ENCODE data around the gene IFT80.
"Not testable (repeated sequence)": the region's sequence is repeated elsewhere in the genome, so short reads cannot be mapped to it uniquely, and the experiment has no call there.

Gene IFT80

DNA sequence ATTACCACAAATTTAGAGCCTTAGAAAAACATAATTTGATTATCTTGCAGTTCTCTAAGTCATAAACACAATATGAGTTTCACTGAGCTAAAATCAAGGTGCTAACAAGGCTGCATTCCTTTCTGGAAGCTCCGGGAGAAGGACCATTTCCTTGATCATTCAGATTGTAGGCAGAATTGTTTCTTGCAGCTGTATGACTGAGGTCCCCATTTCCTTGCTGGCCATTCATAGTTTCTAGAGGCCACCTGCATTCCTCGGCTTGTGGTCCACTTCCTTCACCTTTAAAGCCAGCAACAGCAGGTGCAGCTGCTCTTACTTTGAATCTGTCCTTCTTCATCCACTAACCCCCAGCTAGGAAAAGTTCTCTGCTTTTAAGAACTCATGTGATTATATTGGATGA lies 58.7 kb downstream of the IFT80 start:
- H3K27me3 Mint-ChIP-seq = no peaks in the 10 kb centered on the region
- no peak overlapping the region for H3K27ac Mint-ChIP-seq
- H3K9me3 Mint-ChIP-seq = no peaks in the 10 kb centered on the region
- H3K36me3 Mint-ChIP-seq = peaks cover 20% of the 10 kb centered on the region
- no peaks in the 10 kb centered on the region for H3K4me1 Mint-ChIP-seq
- H3K4me3 Mint-ChIP-seq = no peak overlapping the region

DNA sequence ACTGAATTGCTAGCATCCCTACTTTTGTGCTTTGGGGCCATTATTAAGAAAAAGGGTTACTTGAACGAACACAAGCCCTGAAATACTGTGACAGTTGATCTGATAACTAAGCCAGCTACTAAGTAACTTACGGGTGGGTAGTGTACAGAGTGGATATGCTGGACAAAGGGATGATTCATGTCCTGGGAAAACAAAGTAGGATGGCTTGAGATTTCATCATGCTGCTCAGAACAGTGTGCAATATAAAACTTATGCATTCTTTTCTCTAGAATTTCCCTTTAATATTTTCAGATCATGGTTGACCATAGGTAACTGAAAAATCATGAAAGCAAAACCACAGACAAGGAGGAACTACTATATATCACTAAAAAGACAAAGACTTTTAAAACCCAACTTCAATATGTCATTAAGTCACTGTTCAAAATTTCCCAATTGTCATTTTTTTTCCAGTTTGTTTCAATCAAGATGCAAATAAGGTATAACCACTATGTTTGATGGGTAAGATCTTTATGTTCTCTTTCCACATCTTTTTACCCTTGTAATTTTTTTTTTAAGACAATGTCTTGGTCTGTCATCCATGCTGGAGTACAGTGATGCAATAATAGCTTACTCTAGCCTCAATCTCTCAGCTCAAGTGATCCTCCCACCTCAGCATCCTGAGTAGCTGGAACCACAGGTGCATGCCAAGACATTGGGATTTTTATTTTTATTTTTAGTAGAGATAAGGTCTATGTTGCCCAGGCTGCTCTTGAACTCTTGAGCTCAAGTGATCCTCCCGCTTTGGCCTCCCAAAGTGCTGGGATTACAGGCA lies 67.7 kb downstream of the IFT80 start:
- H3K27me3 Mint-ChIP-seq = no peaks in the 10 kb centered on the region
- H3K36me3 Mint-ChIP-seq = peaks cover 12% of the 10 kb centered on the region
- H3K4me1 Mint-ChIP-seq = no peaks in the 10 kb centered on the region
- H3K9me3 Mint-ChIP-seq = peaks cover 9% of the 10 kb centered on the region
- H3K27ac Mint-ChIP-seq = no peak overlapping the region
- no peak overlapping the region for H3K4me3 Mint-ChIP-seq

GRCh38 chr3:160330690-160331089 lies 68.3 kb downstream of the IFT80 start:
- Mint-ChIP-seq H3K4me3 (no peak overlapping the region), H3K36me3 (peaks cover 12% of the 10 kb centered on the region), H3K9me3 (peaks cover 9% of the 10 kb centered on the region), H3K27me3 (no peaks in the 10 kb centered on the region), H3K27ac (no peak overlapping the region), H3K4me1 (no peaks in the 10 kb centered on the region)

GRCh38 chr3:160330109-160330508 lies 68.9 kb downstream of the IFT80 start:
- Mint-ChIP-seq H3K9me3 (peaks cover 9% of the 10 kb centered on the region), H3K27me3 (no peaks in the 10 kb centered on the region), H3K27ac (no peak overlapping the region), H3K36me3 (peaks cover 12% of the 10 kb centered on the region), H3K4me3 (no peak overlapping the region), H3K4me1 (no peaks in the 10 kb centered on the region)

- H3K27ac Mint-ChIP-seq, H3K4me3 Mint-ChIP-seq, H3K4me1 Mint-ChIP-seq, H3K27me3 Mint-ChIP-seq, H3K9me3 Mint-ChIP-seq: not testable (repeated sequence)
- H3K36me3 Mint-ChIP-seq = peaks cover 16% of the 10 kb centered on the region
Observed at GRCh38 chr3:160326286-160326685, 72.7 kb downstream of the IFT80 start.

- peaks cover 16% of the 10 kb centered on the region for H3K36me3 Mint-ChIP-seq
- H3K27me3 Mint-ChIP-seq, H3K27ac Mint-ChIP-seq, H3K4me1 Mint-ChIP-seq, H3K9me3 Mint-ChIP-seq, H3K4me3 Mint-ChIP-seq: not testable (repeated sequence)
Observed at GRCh38 chr3:160321821-160322220, 77.2 kb downstream of the IFT80 start.

DNA sequence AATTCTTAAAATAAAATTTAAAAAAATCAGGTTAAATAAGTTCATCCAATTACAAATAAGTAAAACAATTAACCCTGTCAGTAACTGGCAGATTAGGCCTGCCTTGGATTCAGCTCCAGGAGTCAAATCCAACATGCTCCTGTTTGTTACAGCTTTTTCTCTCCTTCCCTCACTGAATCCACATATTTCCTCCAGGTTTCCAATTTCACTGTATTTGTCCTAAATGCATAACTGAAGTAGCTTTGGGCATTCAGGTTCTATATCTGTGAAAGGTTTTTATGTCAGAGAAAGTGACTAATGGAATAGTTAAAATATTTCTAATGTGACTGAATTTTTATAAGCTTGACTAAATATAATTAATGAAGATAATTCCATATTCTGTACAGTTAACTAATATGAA lies 79.7 kb downstream of the IFT80 start:
- Mint-ChIP-seq H3K27ac (no peak overlapping the region), H3K36me3 (peaks cover 18% of the 10 kb centered on the region), H3K9me3 (no peaks in the 10 kb centered on the region), H3K4me1 (no peaks in the 10 kb centered on the region), H3K4me3 (no peak overlapping the region), H3K27me3 (no peaks in the 10 kb centered on the region)

DNA sequence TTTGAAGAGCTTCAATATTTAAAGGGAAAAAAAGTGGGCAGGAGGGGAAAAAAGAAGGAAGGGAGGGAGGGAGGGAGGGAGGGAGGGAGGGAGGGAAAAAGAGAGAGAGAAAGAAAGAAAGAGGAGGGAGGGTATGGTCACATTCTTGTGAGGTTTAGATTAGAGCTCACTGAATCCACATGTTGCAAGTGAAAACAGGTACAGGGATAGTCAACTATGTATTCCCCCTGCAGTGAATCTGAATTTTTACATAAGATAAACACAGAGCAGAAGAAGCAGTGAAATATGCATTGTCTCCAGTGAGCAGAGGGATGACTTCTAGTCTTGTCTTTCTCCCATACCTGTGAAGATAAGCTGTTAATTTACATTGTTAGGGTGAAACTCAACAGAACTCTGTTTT lies 84.0 kb downstream of the IFT80 start:
- H3K27me3 Mint-ChIP-seq = no peaks in the 10 kb centered on the region
- peaks cover 22% of the 10 kb centered on the region for H3K36me3 Mint-ChIP-seq
- H3K4me1 Mint-ChIP-seq = no peaks in the 10 kb centered on the region
- no peak overlapping the region for H3K4me3 Mint-ChIP-seq
- H3K27ac Mint-ChIP-seq = no peak overlapping the region
- no peaks in the 10 kb centered on the region for H3K9me3 Mint-ChIP-seq

DNA sequence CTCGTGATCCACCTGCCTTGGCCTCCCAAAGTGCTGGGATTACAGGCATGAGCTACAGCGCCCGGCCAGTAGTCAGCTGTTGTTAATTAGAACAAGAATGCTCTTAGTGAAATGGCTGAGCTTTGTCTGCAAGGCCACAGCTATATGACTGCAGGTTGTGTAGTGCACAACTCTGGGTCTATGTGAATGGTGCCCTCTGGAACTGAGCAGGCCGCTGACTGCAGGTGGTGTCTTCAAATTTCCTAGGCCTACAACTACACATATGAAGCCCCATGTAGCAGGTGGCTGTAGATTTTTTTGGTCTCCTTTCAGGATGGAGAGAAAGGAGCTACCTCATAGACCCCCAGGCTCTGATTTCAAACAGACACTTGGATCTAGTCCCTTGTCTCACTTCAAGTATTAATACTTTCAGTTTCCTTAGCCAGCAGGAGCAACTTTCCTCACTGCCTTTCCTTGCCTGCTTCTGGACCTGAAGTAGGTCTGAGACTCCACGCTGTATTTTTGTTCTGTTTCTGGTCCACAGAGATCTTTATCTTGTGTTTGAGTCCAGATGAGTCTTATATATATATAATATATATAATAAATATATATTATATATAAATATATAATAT lies 86.9 kb downstream of the IFT80 start:
- H3K9me3 Mint-ChIP-seq = no peaks in the 10 kb centered on the region
- H3K27me3 Mint-ChIP-seq = no peaks in the 10 kb centered on the region
- no peak overlapping the region for H3K27ac Mint-ChIP-seq
- H3K4me1 Mint-ChIP-seq = no peaks in the 10 kb centered on the region
- peaks cover 24% of the 10 kb centered on the region for H3K36me3 Mint-ChIP-seq
- H3K4me3 Mint-ChIP-seq = no peak overlapping the region

DNA sequence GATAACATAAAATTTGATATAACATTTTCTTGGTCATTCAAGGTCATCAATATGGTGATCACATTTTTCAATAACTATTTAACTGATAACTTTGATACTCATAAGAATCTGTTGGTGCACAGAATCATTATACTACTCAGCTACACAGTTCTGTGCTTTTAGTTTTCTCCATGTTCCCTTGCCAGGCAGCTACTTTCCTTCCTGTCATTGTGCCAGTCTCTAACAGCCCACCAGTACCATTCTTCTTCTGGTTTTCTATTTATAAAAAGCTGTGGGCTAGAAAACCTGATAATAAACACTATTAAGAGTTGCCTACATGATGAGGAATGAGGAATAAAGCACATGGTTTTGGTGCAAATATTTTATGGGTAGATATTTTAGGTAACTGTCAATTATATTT lies 96.2 kb downstream of the IFT80 start:
- Mint-ChIP-seq H3K4me1 (no peaks in the 10 kb centered on the region), H3K27ac (no peak overlapping the region), H3K27me3 (no peaks in the 10 kb centered on the region), H3K36me3 (peaks cover 15% of the 10 kb centered on the region), H3K4me3 (no peak overlapping the region), H3K9me3 (no peaks in the 10 kb centered on the region)

DNA sequence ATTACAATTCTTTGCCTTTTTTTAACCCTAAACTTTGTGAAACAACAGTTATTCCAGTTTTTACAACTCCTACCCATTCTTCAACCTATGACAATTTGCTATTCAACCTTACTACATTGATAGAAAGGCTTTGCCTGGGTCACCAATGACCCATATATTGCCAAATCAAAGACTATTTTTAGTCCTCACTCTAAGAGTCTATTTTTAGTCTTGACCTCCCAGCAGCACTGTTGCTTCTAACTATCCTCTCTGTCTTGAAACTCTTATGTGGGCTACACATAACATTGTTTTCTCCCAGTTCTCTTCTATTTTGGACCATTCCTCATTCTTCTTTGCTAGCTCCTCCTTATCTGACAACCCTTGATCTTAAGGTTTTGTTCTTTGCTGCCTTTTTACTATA lies 102.4 kb downstream of the IFT80 start:
- no peaks in the 10 kb centered on the region for H3K4me1 Mint-ChIP-seq
- H3K27me3 Mint-ChIP-seq = no peaks in the 10 kb centered on the region
- no peak overlapping the region for H3K27ac Mint-ChIP-seq
- H3K9me3 Mint-ChIP-seq = no peaks in the 10 kb centered on the region
- no peak overlapping the region for H3K4me3 Mint-ChIP-seq
- H3K36me3 Mint-ChIP-seq = peaks cover 10% of the 10 kb centered on the region

DNA sequence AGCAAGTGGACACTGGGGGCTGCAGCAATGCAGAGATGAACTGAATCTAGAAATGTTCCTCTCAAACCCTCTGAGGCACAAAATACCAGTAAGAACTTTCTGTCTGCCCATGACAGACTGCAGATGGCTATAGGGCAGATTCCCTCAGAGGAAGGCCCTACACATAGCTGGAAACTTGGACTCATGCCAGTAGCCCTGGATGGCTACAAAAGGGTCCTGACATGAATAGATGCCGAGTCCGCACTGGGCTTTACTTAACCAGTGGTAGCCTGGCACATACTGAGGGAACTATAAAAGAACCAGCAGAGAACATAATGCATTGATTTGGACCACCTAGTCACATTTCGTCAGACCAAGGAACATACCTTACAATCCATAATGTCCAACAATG lies 107.1 kb downstream of the IFT80 start:
- Mint-ChIP-seq H3K4me1 (no peaks in the 10 kb centered on the region), H3K36me3 (peaks cover 10% of the 10 kb centered on the region), H3K4me3 (no peak overlapping the region), H3K27ac (no peak overlapping the region), H3K9me3 (no peaks in the 10 kb centered on the region), H3K27me3 (no peaks in the 10 kb centered on the region)

DNA sequence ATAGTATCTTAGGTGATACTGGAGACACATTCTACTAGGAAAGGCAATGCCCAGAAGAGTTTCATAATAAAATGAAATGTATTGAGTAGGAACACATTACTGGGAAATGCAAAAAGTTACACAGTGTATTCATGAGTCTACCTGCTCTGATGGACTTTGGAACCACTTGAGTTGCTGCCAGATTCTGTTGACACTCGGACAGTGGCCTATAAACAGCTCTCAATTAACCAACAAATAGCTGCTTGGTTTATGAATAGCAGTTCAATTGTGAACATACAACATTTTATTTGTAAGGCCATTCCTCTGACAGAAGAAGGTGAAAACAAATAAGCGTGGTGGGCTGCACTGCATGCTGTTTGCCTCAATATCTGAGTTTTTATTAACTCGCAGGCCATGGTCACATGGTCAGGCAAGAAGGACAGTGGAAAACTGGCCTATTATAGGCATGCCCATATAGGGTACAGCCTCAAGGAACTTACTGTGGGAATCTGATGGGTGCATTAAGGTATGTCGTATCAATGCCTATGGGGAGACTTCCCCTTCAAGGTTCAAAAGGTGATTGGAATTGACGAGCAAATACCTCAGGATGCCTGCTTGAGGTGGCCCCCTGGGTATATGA lies 107.6 kb downstream of the IFT80 start:
- Mint-ChIP-seq H3K4me3 (no peak overlapping the region), H3K27ac (no peak overlapping the region), H3K4me1 (no peaks in the 10 kb centered on the region), H3K9me3 (no peaks in the 10 kb centered on the region), H3K36me3 (peaks cover 11% of the 10 kb centered on the region), H3K27me3 (no peaks in the 10 kb centered on the region)

DNA sequence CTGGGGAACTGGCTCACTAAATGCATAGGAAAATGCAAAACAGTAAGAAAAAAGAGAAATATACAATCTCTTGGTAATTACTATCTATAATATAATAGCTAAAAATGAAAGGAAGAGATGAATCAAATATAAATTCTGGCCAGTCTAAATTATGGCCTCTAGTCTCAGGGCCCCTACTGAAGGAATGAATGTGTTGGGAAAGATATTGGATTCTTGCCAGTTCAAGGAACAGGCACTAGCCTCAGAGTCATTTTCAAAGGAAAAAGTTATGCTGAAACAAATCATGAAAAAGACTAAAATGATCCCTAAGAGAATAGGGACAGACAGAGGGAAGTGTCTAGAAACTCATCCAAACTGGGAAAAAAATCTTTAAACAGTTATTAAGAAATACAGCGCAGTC lies 111.4 kb downstream of the IFT80 start:
- Mint-ChIP-seq H3K27ac (no peak overlapping the region), H3K36me3 (peaks cover 16% of the 10 kb centered on the region), H3K4me1 (no peaks in the 10 kb centered on the region), H3K27me3 (no peaks in the 10 kb centered on the region), H3K9me3 (no peaks in the 10 kb centered on the region), H3K4me3 (no peak overlapping the region)

GRCh38 chr3:160286231-160286630 lies 112.8 kb downstream of the IFT80 start:
- H3K4me1 Mint-ChIP-seq = no peaks in the 10 kb centered on the region
- no peaks in the 10 kb centered on the region for H3K9me3 Mint-ChIP-seq
- H3K27ac Mint-ChIP-seq = no peak overlapping the region
- H3K4me3 Mint-ChIP-seq = no peak overlapping the region
- H3K36me3 Mint-ChIP-seq = peaks cover 16% of the 10 kb centered on the region
- no peaks in the 10 kb centered on the region for H3K27me3 Mint-ChIP-seq

DNA sequence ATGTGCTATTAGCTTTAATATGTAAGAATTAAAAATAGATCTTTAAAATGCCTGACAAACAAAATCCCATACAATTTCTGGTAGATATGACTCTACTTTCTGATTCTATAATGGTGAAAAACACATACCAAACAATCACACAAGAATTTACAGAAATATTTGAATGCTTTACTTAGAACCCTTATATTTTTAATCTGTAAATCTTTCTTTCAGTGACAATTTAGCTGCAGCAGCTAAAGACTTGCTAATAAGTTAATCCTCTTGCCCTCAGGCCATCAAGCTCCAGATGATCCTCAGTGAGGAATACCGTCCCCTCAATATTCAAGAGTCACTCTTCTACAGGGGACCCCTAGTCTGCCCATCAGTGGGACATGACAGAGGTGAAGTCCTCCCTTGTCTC lies 118.2 kb downstream of the IFT80 start:
- Mint-ChIP-seq H3K4me1 (no peaks in the 10 kb centered on the region), H3K9me3 (no peaks in the 10 kb centered on the region), H3K27me3 (no peaks in the 10 kb centered on the region), H3K27ac (no peak overlapping the region), H3K36me3 (peaks cover 17% of the 10 kb centered on the region), H3K4me3 (no peak overlapping the region)

All from activated naive CD4-positive, alpha-beta T cell treated with anti-CD3 and anti-CD28 coated beads, Interleukin-2, amount 50 U/mL, for 24 hours (primary cell).